H9 (cell line): ENCODE results near the gene FAM241A. TPM values are rescaled to one million over a fixed set of nuclear protein-coding genes. Genes with fewer than 3 reads are reported as not detected.
"Not testable (repeated sequence)": the region's sequence is repeated elsewhere in the genome, so short reads cannot be mapped to it uniquely, and the experiment has no call there.

Experiments
- DNase-seq: peaks from one replicate; pipeline ENCODE4 v3.0.0-alpha.2; 2017
- H2AFZ ChIP-seq: one replicate; pipeline ENCODE4 v1.6.1; 2013; ENCODE audit warnings: mild to moderate bottlenecking, low read length, control low read depth, moderate library complexity
- H2AK5ac ChIP-seq: 2 replicates; pipeline ENCODE4 v1.6.1; 2013; ENCODE audit warnings: low read length, control low read depth, mixed read lengths; ENCODE audit not compliant: insufficient read length
- H2BK120ac ChIP-seq: one replicate; pipeline ENCODE4 v1.6.1; 2013; ENCODE audit warnings: low read depth, mild to moderate bottlenecking, low read length, control low read depth, inconsistent platforms; ENCODE audit not compliant: poor library complexity, severe bottlenecking
- H2BK12ac ChIP-seq: 2 replicates; pipeline ENCODE4 v1.6.1; 2013; ENCODE audit warnings: low read length, control low read depth, mixed read lengths, low read depth; ENCODE audit not compliant: insufficient read length
- H2BK15ac ChIP-seq: 2 replicates; pipeline ENCODE4 v1.6.1; 2013; ENCODE audit warnings: low read depth, low read length, control low read depth
- H2BK20ac ChIP-seq: one replicate; pipeline ENCODE4 v1.6.1; 2013; ENCODE audit warnings: low read depth, mild to moderate bottlenecking, low read length, control low read depth, inconsistent platforms; ENCODE audit not compliant: poor library complexity, severe bottlenecking
- H2BK5ac ChIP-seq: 2 replicates; pipeline ENCODE4 v1.6.1; 2013; ENCODE audit warnings: low read length, control low read depth, mixed read lengths; ENCODE audit not compliant: insufficient read length
- H3K14ac ChIP-seq: 2 replicates; pipeline ENCODE4 v1.6.1; 2013; ENCODE audit warnings: low read length, control low read depth; ENCODE audit not compliant: insufficient read depth
- H3K18ac ChIP-seq: 2 replicates; pipeline ENCODE4 v1.6.1; 2013; ENCODE audit warnings: low read depth, mild to moderate bottlenecking, mixed read lengths, low read length, control low read depth; ENCODE audit not compliant: insufficient read length
- H3K23ac ChIP-seq: 2 replicates; pipeline ENCODE4 v1.6.1; 2013; ENCODE audit warnings: low read length, control low read depth, mixed read lengths, low read depth; ENCODE audit not compliant: insufficient read length
- H3K23me2 ChIP-seq: 2 replicates; pipeline ENCODE4 v1.6.1; 2013; ENCODE audit warnings: low read depth, mild to moderate bottlenecking, mixed read lengths, low read length, control low read depth; ENCODE audit not compliant: insufficient read length, poor library complexity, severe bottlenecking
- H3K27ac ChIP-seq: 2 replicates; pipeline ENCODE4 v1.5.1; 2013; ENCODE audit warnings: low read length, control low read depth, mixed read lengths, low read depth; ENCODE audit not compliant: insufficient read length
- H3K27me3 ChIP-seq: 2 replicates; pipeline ENCODE4 v1.6.1; 2013; ENCODE audit warnings: low read length, control low read depth, inconsistent platforms; ENCODE audit not compliant: insufficient read depth
- H3K4ac ChIP-seq: 2 replicates; pipeline ENCODE4 v1.6.1; 2013; ENCODE audit warnings: low read depth, mild to moderate bottlenecking, control low read depth, inconsistent platforms, low read length, moderate library complexity
- H3K4me1 ChIP-seq: 2 replicates; pipeline ENCODE4 v1.6.1; 2013; ENCODE audit warnings: low read length, control low read depth, inconsistent platforms; ENCODE audit not compliant: insufficient read depth
- H3K4me2 ChIP-seq: 2 replicates; pipeline ENCODE4 v1.6.1; 2013; ENCODE audit warnings: low read length, control low read depth, mixed read lengths; ENCODE audit not compliant: insufficient read length, insufficient read depth
- H3K56ac ChIP-seq: 2 replicates; pipeline ENCODE4 v1.6.1; 2013; ENCODE audit warnings: low read depth, mild to moderate bottlenecking, mixed read lengths, low read length, control low read depth; ENCODE audit not compliant: insufficient read length
- H3K79me1 ChIP-seq: 2 replicates; pipeline ENCODE4 v1.6.1; 2013; ENCODE audit warnings: low read depth, mild to moderate bottlenecking, moderate library complexity, low read length, control low read depth, inconsistent platforms; ENCODE audit not compliant: insufficient read depth, poor library complexity, severe bottlenecking
- H3K79me2 ChIP-seq: 2 replicates; pipeline ENCODE4 v1.6.1; 2013; ENCODE audit warnings: low read length, control low read depth, inconsistent platforms; ENCODE audit not compliant: insufficient read depth
- H3K9ac ChIP-seq: 2 replicates; pipeline ENCODE4 v1.6.1; 2013; ENCODE audit warnings: low read length, control low read depth, mixed read lengths; ENCODE audit not compliant: insufficient read length; ENCODE audit errors: extremely low read depth
- H3K9me3 ChIP-seq: one replicate; pipeline ENCODE4 v1.6.1; 2013; ENCODE audit warnings: low read depth, low read length, inconsistent platforms; ENCODE audit not compliant: control insufficient read depth
- H3T11ph ChIP-seq: one replicate; pipeline ENCODE4 v1.6.1; 2013; ENCODE audit warnings: mild to moderate bottlenecking, low read length, control low read depth, inconsistent platforms
- H4K20me1 ChIP-seq: one replicate; pipeline ENCODE4 v1.6.1; 2013; ENCODE audit not compliant: control insufficient read depth, insufficient read length, insufficient read depth
- H4K5ac ChIP-seq: 2 replicates; pipeline ENCODE4 v1.6.1; 2013; ENCODE audit warnings: low read depth, mild to moderate bottlenecking, mixed read lengths, low read length, control low read depth; ENCODE audit not compliant: insufficient read length
- H4K8ac ChIP-seq: replicated peaks from 2 replicates; pipeline ENCODE4 v1.6.1; 2013; ENCODE audit warnings: low read length, control low read depth, mixed read lengths, low read depth; ENCODE audit not compliant: insufficient read length
- H4K91ac ChIP-seq: 2 replicates; pipeline ENCODE4 v1.6.1; 2013; ENCODE audit warnings: low read depth, mild to moderate bottlenecking, moderate library complexity, mixed read lengths, low read length, control low read depth; ENCODE audit not compliant: insufficient read length
- H3K27ac Mint-ChIP-seq, 3 experiments: 2 replicates in 2 of 3; 3 replicates in 1 of 3; pipeline ENCODE4 v1.8.0; 2020 to 2021; ENCODE audit warnings: mixed read lengths in 3 of 3, mild to moderate bottlenecking in 1 of 3, moderate library complexity in 1 of 3
- H3K27me3 Mint-ChIP-seq: 2 replicates; pipeline ENCODE4 v1.8.0; 2021; ENCODE audit warnings: low read depth, mild to moderate bottlenecking, moderate library complexity, mixed read lengths
- H3K36me3 Mint-ChIP-seq, 3 experiments: 2 replicates in 2 of 3; 3 replicates in 1 of 3; pipeline ENCODE4 v1.8.0; 2020 to 2021; ENCODE audit warnings: low read depth in 3 of 3, mixed read lengths in 3 of 3; ENCODE audit not compliant: insufficient read depth in 1 of 3
- H3K4me1 Mint-ChIP-seq, 2 experiments: 2 replicates each; pipeline ENCODE4 v1.8.0; 2020; ENCODE audit warnings: mixed read lengths in 2 of 2
- H3K4me3 Mint-ChIP-seq, 2 experiments: 2 replicates in 1 of 2; 3 replicates in 1 of 2; pipeline ENCODE4 v1.8.0; 2020 to 2021; ENCODE audit warnings: mild to moderate bottlenecking in 2 of 2, mixed read lengths in 2 of 2, moderate library complexity in 1 of 2
- H3K9me3 Mint-ChIP-seq, 2 experiments: 2 replicates in 1 of 2; 3 replicates in 1 of 2; pipeline ENCODE4 v1.8.0; 2020; ENCODE audit warnings: mild to moderate bottlenecking in 2 of 2, mixed read lengths in 2 of 2, moderate library complexity in 1 of 2
- WGBS: extraction: QIAGEN DNeasy Blood & Tissue Kit; methylation state at CpG from one replicate; pipeline ENCODE4 v1.1.7; 2013; ENCODE audit warnings: missing lambda C conversion rate, low lambda C conversion rate, mixed read lengths; ENCODE audit not compliant: insufficient read length; ENCODE audit errors: extremely low coverage; 5-methylcytosine and 5-hydroxymethylcytosine counted together
- total RNA-seq: library from RNA; stranded (reverse); gene quantifications from 2 replicates; pipeline ENCODE4 v1.2.1, GENCODE V29; 2021
- TF ChIP-seq, protein P1 (sequence below): fragments of 200-600 bp; sonication (generic); conservative IDR thresholded peaks from 3 replicates; pipeline ENCODE4 v1.8.0; 2021; ENCODE audit warnings: antibody characterized with exemption, mild to moderate bottlenecking

Gene FAM241A
- total RNA-seq, 1 experiment from 2014 or later, result 0.13 TPM

DNA sequence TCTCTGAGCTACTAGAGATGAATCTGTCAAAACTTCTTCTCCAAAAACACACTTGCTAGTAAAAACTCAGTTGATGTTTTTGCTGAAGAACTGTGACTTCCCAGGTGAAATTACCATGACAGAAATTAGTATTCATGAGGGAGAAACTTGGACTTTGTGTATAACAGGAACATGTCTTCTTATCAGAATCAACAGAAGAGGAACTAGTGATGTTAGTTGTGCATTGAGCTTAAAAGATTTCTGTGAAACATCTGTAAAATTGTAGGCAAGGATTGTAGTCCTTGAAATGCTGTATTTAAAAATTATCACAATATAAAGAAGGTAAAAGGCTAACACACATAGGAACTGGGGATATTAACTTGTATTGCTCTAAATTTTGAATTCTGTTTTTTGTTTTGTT lies 11.3 kb downstream of the FAM241A start:
- Histone ChIP-seq H3K27ac (no peak overlapping the region), H3K56ac (no peak overlapping the region), H3K9ac (no peak overlapping the region), H3K4me1 (no peaks in the 10 kb centered on the region), H4K5ac (no peak overlapping the region), H2AFZ (no peak overlapping the region), H2AK5ac (no peak overlapping the region), H3K27me3 (no peaks in the 10 kb centered on the region), H3K18ac (no peak overlapping the region), H2BK15ac (no peak overlapping the region), H3K4ac (no peak overlapping the region), H3T11ph (no peak overlapping the region), H3K79me1 (no peaks in the 10 kb centered on the region), H4K8ac (no peak overlapping the region), H2BK5ac (no peak overlapping the region), H3K23ac (no peak overlapping the region), H3K23me2 (no peaks in the 10 kb centered on the region), H4K20me1 (no peaks in the 10 kb centered on the region), H3K79me2 (no peaks in the 10 kb centered on the region), H3K14ac (no peak overlapping the region), H2BK120ac (no peak overlapping the region), H3K9me3 (no peaks in the 10 kb centered on the region), H4K91ac (no peak overlapping the region), H3K4me2 (no peak overlapping the region), H2BK12ac (no peak overlapping the region), H2BK20ac (no peak overlapping the region)
- no peak for DNase-seq
- Mint-ChIP-seq H3K9me3 (peaks cover 0 to 7% of the 10 kb centered on the region in 2 experiments; a peak in 2 of 5 replicates), H3K36me3 (no peaks in the 10 kb centered on the region), H3K4me3 (no peak overlapping the region), H3K27me3 (peaks cover 3% of the 10 kb centered on the region), H3K27ac (no peak overlapping the region), H3K4me1 (no peaks in the 10 kb centered on the region)
- TF ChIP-seq, protein P1, sequence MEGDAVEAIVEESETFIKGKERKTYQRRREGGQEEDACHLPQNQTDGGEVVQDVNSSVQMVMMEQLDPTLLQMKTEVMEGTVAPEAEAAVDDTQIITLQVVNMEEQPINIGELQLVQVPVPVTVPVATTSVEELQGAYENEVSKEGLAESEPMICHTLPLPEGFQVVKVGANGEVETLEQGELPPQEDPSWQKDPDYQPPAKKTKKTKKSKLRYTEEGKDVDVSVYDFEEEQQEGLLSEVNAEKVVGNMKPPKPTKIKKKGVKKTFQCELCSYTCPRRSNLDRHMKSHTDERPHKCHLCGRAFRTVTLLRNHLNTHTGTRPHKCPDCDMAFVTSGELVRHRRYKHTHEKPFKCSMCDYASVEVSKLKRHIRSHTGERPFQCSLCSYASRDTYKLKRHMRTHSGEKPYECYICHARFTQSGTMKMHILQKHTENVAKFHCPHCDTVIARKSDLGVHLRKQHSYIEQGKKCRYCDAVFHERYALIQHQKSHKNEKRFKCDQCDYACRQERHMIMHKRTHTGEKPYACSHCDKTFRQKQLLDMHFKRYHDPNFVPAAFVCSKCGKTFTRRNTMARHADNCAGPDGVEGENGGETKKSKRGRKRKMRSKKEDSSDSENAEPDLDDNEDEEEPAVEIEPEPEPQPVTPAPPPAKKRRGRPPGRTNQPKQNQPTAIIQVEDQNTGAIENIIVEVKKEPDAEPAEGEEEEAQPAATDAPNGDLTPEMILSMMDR, result no peak

DNA sequence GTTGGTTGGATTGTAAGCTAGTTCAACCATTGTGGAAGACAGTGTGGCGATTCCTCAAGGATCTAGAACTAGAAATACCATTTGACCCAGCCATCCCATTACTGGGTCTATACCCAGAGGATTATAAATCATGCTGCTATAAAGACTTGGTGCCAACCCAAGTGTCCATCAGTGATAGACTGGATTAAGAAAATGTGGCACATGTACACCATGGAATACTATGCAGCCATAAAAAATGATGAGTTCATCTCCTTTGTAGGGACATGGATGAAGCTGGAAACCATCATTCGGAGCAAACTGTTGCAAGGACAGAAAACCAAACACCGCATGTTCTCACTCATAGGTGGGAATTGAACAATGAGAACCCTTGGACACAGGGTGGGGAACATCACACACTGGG lies 18.5 kb downstream of the FAM241A start:
- not testable (repeated sequence) for H2BK20ac ChIP-seq, H2BK5ac ChIP-seq, H3T11ph ChIP-seq, H3K79me2 ChIP-seq, H4K91ac ChIP-seq, H3K27ac Mint-ChIP-seq, H3K4me3 Mint-ChIP-seq, H4K5ac ChIP-seq, H3K9me3 ChIP-seq, H3K27ac ChIP-seq, H2AK5ac ChIP-seq, H3K27me3 Mint-ChIP-seq, H3K4ac ChIP-seq, H3K4me1 Mint-ChIP-seq, H3K79me1 ChIP-seq, H3K18ac ChIP-seq, H3K36me3 Mint-ChIP-seq, H3K9ac ChIP-seq, H2BK15ac ChIP-seq, H3K4me2 ChIP-seq, H2BK12ac ChIP-seq, H3K27me3 ChIP-seq, H3K23me2 ChIP-seq, H2BK120ac ChIP-seq, H4K20me1 ChIP-seq, H4K8ac ChIP-seq, H3K23ac ChIP-seq, H3K14ac ChIP-seq, DNase-seq, H3K56ac ChIP-seq, H2AFZ ChIP-seq, H3K4me1 ChIP-seq, H3K9me3 Mint-ChIP-seq
- no CpG with 5 or more reads among the region's 3 CpGs for WGBS
